Uterus (tissue), 2 donors: ENCODE results near the gene TMC3.

Experiments used
- CTCF ChIP-seq, 4 experiments: fragments of 200-600 bp in 2 of 4; fragments of 450-650 bp in 2 of 4; sonication (generic) in 2 of 4; IDR thresholded peaks; one replicate each; pipeline ENCODE4 v1.5.1; 2016 to 2019; ENCODE audit warnings: antibody characterized with exemption in 4 of 4, mild to moderate bottlenecking in 2 of 4, moderate library complexity in 1 of 4
- POLR2A ChIP-seq, 2 donors: fragments of 450-650 bp; IDR thresholded peaks; one replicate each; pipeline ENCODE4 v1.6.1; 2016; ENCODE audit warnings: antibody characterized with exemption in 2 of 2, mild to moderate bottlenecking in 1 of 2, moderate library complexity in 1 of 2

GRCh38 chr15:81281766-81282605 is 92.0 kb downstream of the TMC3 start:
- TF ChIP-seq CTCF (IDR thresholded peaks at IDR 0.05) (no peak), POLR2A (IDR thresholded peaks at IDR 0.05) (no peak)
